ENCODE results near the gene SEMA5A. TPM values are rescaled to one million over a fixed set of nuclear protein-coding genes. Genes with fewer than 3 reads are reported as not detected.

SEMA5A gene
- total RNA-seq, 1 experiment from 2014 or later: 9.3 TPM

DNA sequence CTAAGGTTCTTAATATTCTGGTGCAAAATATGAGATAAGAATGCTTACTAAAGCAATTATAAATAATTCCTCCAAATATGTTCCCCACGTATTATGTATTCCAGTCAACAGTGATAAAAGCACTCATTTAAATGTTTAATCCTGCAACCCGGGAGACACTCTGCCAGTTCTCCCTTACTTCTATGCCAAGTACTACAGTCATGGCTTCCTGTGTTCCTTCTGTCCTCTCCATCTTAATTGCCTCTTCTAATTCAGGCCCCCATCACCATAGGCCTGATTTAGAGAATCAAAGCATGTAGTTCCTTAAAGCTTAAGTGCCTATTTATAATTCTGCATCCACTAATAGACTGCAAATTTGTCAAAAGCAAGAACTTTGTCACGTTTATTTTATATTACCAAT lies 474.8 kb downstream of the SEMA5A start:
- POLR2A ChIA-PET: no interaction called here
- no peak overlapping the region for H3K27ac Mint-ChIP-seq

GRCh38 chr5:9069650-9070049 lies 476.2 kb downstream of the SEMA5A start:
- Mint-ChIP-seq H3K4me1 (no peaks in the 10 kb centered on the region), H3K27me3 (ENCODE audit: low read depth) (no peaks in the 10 kb centered on the region), H3K27ac (no peak overlapping the region), H3K9me3 (no peaks in the 10 kb centered on the region), H3K36me3 (no peaks in the 10 kb centered on the region), H3K4me3 (no peak overlapping the region)
- ATAC-seq (no peak), DNase-seq (ENCODE audit: low spot score) (no peak)
- CTCF ChIA-PET: no interaction called here
- no peak for TF ChIP-seq CTCF (IDR thresholded peaks at IDR 0.05)
- no peak for TF ChIP-seq ELF4 (CRISPR knock-in tag; IDR thresholded peaks at IDR 0.05; ENCODE audit: low read depth)
- TF ChIP-seq ETV6 (CRISPR knock-in tag; IDR thresholded peaks at IDR 0.05): no peak
- TF ChIP-seq ZNF423 (CRISPR knock-in tag; IDR thresholded peaks at IDR 0.05): no peak
- TF ChIP-seq TEAD1 (CRISPR knock-in tag; IDR thresholded peaks at IDR 0.05): no peak
- TF ChIP-seq, protein P1, sequence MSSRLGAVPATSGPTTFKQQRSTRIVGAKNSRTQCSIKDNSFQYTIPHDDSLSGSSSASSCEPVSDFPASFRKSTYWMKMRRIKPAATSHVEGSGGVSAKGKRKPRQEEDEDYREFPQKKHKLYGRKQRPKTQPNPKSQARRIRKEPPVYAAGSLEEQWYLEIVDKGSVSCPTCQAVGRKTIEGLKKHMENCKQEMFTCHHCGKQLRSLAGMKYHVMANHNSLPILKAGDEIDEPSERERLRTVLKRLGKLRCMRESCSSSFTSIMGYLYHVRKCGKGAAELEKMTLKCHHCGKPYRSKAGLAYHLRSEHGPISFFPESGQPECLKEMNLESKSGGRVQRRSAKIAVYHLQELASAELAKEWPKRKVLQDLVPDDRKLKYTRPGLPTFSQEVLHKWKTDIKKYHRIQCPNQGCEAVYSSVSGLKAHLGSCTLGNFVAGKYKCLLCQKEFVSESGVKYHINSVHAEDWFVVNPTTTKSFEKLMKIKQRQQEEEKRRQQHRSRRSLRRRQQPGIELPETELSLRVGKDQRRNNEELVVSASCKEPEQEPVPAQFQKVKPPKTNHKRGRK (CRISPR knock-in tag; IDR thresholded peaks at IDR 0.05; ENCODE audit: borderline replicate concordance): no peak
- no peak for TF ChIP-seq ZSCAN18 (CRISPR knock-in tag; IDR thresholded peaks at IDR 0.05)
- no peak for TF ChIP-seq OVOL2 (CRISPR knock-in tag; IDR thresholded peaks at IDR 0.05; ENCODE audit: borderline replicate concordance)
- POLR2A ChIA-PET: no interaction called here

More for the DNA sequence above, 474.8 kb downstream of the SEMA5A start:
- Mint-ChIP-seq H3K9me3 (no peaks in the 10 kb centered on the region), H3K36me3 (no peaks in the 10 kb centered on the region), H3K27me3 (ENCODE audit: low read depth) (no peaks in the 10 kb centered on the region), H3K4me1 (no peaks in the 10 kb centered on the region), H3K4me3 (no peak overlapping the region)
- no peak for TF ChIP-seq RORB (CRISPR knock-in tag; IDR thresholded peaks at IDR 0.05)
- TF ChIP-seq SMAD3 (CRISPR knock-in tag; IDR thresholded peaks at IDR 0.05; ENCODE audit: borderline replicate concordance): no peak
- TF ChIP-seq FOXP4 (CRISPR knock-in tag; IDR thresholded peaks at IDR 0.05): no peak
- no peak for TF ChIP-seq NR1H2 (CRISPR knock-in tag; IDR thresholded peaks at IDR 0.05)
- TF ChIP-seq, protein P2, sequence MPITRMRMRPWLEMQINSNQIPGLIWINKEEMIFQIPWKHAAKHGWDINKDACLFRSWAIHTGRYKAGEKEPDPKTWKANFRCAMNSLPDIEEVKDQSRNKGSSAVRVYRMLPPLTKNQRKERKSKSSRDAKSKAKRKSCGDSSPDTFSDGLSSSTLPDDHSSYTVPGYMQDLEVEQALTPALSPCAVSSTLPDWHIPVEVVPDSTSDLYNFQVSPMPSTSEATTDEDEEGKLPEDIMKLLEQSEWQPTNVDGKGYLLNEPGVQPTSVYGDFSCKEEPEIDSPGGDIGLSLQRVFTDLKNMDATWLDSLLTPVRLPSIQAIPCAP (CRISPR knock-in tag; IDR thresholded peaks at IDR 0.05): no peak
- TF ChIP-seq ZNF425 (CRISPR knock-in tag; conservative IDR thresholded peaks at IDR 0.05): no peak
- TF ChIP-seq, protein P3, sequence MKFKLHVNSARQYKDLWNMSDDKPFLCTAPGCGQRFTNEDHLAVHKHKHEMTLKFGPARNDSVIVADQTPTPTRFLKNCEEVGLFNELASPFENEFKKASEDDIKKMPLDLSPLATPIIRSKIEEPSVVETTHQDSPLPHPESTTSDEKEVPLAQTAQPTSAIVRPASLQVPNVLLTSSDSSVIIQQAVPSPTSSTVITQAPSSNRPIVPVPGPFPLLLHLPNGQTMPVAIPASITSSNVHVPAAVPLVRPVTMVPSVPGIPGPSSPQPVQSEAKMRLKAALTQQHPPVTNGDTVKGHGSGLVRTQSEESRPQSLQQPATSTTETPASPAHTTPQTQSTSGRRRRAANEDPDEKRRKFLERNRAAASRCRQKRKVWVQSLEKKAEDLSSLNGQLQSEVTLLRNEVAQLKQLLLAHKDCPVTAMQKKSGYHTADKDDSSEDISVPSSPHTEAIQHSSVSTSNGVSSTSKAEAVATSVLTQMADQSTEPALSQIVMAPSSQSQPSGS (CRISPR knock-in tag; IDR thresholded peaks at IDR 0.05; ENCODE audit: borderline replicate concordance, low read depth): no peak
- no peak for TF ChIP-seq JUN (CRISPR knock-in tag; IDR thresholded peaks at IDR 0.05)
- no peak for TF ChIP-seq FOXK1 (CRISPR knock-in tag; IDR thresholded peaks at IDR 0.05)
- TF ChIP-seq PRRX2 (CRISPR knock-in tag; IDR thresholded peaks at IDR 0.05): no peak
- TF ChIP-seq NFE2L1 (CRISPR knock-in tag; IDR thresholded peaks at IDR 0.05): no peak
- TF ChIP-seq USF2 (CRISPR knock-in tag; IDR thresholded peaks at IDR 0.05): no peak
- ATAC-seq (no peak), DNase-seq (ENCODE audit: low spot score) (no peak)
- CTCF ChIA-PET: no interaction called here

All from WTC11 (cell line).